Right atrium auricular region (tissue), 2 donors: ENCODE measurements around the gene TIPRL. TPM values are rescaled to one million over a fixed set of nuclear protein-coding genes. Genes with fewer than 3 reads are reported as not detected.
A peak's percentile ranks its signal among the peaks of the same experiment; 100 is the strongest.

ENCODE experiments used
- DNase-seq: peaks from one replicate; pipeline ENCODE4 v3.0.0-alpha.2; 2019; ENCODE audit warnings: low spot score
- H3K27ac ChIP-seq, 2 donors: fragments of 200-600 bp; sonication (generic); 1 replicate in 1 of 2; 2 replicates in 1 of 2; pipeline ENCODE4 v1.5.1; 2016 to 2019
- H3K27me3 ChIP-seq, 2 donors: fragments of 200-600 bp; sonication (generic); one replicate each; pipeline versions ENCODE4 v1.5.1 to v1.6.0; 2017 to 2019
- H3K36me3 ChIP-seq: fragments of 200-600 bp; sonication (generic); one replicate; pipeline ENCODE4 v1.5.1; 2016
- H3K4me1 ChIP-seq, 2 donors: fragments of 200-600 bp; sonication (generic); one replicate each; pipeline versions ENCODE4 v1.5.1 to v1.6.0; 2017 to 2019
- H3K4me3 ChIP-seq, 2 donors: fragments of 200-600 bp; sonication (generic); 1 replicate in 1 of 2; 2 replicates in 1 of 2; pipeline ENCODE4 v1.5.1; 2017 to 2019; ENCODE audit warnings: mild to moderate bottlenecking in 1 of 2, moderate library complexity in 1 of 2
- H3K9me3 ChIP-seq, 2 donors: fragments of 200-600 bp; sonication (generic); one replicate each; pipeline ENCODE4 v1.5.1; 2019
- CTCF ChIP-seq, 2 donors: fragments of 200-600 bp; sonication (generic); IDR thresholded peaks; one replicate each; pipeline ENCODE4 v1.5.1; 2019; ENCODE audit warnings: antibody characterized with exemption in 2 of 2
- total RNA-seq, 2 donors: library from RNA; depleted of rRNA; stranded (reverse); fragments of >200 nt; gene quantifications; one replicate each; pipeline ENCODE4 v1.1.0, GENCODE V29; 2016

The TIPRL gene
- total RNA-seq = 10 to 100 TPM; 26.9 to 31.9 TPM

DNA sequence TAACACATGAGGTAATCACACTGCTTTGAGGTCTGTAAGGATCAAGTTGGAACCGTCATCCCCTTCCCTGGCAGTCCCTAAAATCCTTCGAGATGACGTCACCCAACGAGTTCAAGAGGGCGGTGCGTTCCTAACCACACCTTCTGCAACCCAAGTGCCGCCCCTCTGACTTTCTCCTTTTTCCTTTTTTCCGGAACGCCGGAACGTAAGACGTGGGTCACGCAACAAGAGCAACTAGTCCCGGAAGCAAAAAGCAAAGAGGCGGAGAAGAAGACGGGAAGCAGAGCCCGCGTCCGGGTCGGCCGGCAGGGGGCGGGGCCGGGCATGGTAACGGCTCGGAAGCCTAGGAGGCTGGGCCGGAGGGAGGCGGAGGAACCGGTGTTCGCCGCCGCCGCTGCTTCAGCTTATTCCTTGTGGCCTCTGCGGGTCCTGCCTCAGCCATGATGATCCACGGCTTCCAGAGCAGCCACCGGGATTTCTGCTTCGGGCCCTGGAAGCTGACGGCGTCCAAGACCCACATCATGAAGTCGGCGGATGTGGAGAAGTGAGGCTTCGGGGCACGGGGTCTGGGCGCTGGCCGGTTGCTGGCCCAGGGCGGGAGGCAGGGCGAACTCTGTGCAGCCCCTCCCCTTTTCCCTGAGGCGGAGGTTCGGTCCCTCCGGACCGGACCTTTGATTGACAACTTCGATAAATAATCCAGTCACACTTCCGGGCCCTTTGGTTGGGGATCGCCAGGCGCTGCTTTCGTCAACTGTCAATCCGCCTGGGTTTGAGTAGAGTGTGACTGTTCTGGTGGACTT, at the start of gene TIPRL:
TSS of gene TIPRL (plus strand) at position 325 of the 800 bp plus-strand sequence. CDS start at position 441, 116 bp downstream.
- peak; percentile 97 for DNase-seq
- H3K36me3 ChIP-seq = no peaks in the 10 kb centered on the region
- H3K4me3 ChIP-seq = peak within 1 kb of the TSS; percentile 72 to 86
- H3K4me1 ChIP-seq = peaks cover 0 to 8% of the 10 kb centered on the region in 2 donors
- no peaks in the 10 kb centered on the region for H3K27me3 ChIP-seq
- TF ChIP-seq CTCF (IDR thresholded peaks at IDR 0.05) = peak; percentile 72 to 76
- H3K27ac ChIP-seq = peak within 1 kb of the TSS; percentile 93 to 94
- H3K9me3 ChIP-seq = no peaks in the 10 kb centered on the region

GRCh38 chr1:168129933-168130332, 48.8 kb upstream of the TIPRL start:
- DNase-seq = no peak
- no peak for TF ChIP-seq CTCF (IDR thresholded peaks at IDR 0.05)
- Histone ChIP-seq H3K27ac (no peak overlapping the region), H3K36me3 (no peaks in the 10 kb centered on the region), H3K9me3 (no peaks in the 10 kb centered on the region), H3K4me1 (no peaks in the 10 kb centered on the region), H3K27me3 (no peaks in the 10 kb centered on the region), H3K4me3 (no peak overlapping the region)

DNA sequence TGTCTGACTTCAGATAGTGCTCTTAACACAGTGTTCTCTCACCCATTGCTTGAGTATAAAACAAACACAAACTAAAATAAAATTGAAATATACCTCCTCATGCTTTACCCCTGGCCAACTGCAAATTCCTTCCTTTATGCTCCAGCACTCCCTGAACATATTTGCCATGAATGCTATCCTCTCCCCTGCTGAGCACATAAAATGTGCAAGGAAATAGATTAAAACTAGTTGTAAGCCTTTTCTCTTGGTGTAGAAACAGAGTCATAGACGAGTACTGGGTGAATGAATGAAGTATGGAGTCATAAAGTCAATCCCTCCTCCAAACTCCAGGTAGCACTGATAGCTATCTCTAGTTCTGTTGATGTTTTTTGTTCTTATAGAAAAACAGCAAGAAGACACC, 44.6 kb upstream of the TIPRL start:
- no peak for TF ChIP-seq CTCF (IDR thresholded peaks at IDR 0.05)
- H3K36me3 ChIP-seq = no peaks in the 10 kb centered on the region
- no peak overlapping the region for H3K27ac ChIP-seq
- H3K4me3 ChIP-seq = no peak overlapping the region
- no peaks in the 10 kb centered on the region for H3K27me3 ChIP-seq
- no peaks in the 10 kb centered on the region for H3K9me3 ChIP-seq
- peaks cover 0 to 14% of the 10 kb centered on the region in 2 donors for H3K4me1 ChIP-seq
- no peak for DNase-seq

- TF ChIP-seq CTCF (IDR thresholded peaks at IDR 0.05) = no peak
- Histone ChIP-seq H3K27ac (no peak overlapping the region), H3K27me3 (no peaks in the 10 kb centered on the region), H3K36me3 (no peaks in the 10 kb centered on the region), H3K9me3 (no peaks in the 10 kb centered on the region), H3K4me3 (no peak overlapping the region), H3K4me1 (peaks cover 0 to 14% of the 10 kb centered on the region in 2 donors)
- no peak for DNase-seq
These were observed 44.1 kb upstream of the TIPRL start for GRCh38 chr1:168134642-168135041.

GRCh38 chr1:168135116-168135920, 43.4 kb upstream of the TIPRL start:
- H3K27ac ChIP-seq = peak overlapping the region in 1 of 2 donors; percentile 79
- no peak for TF ChIP-seq CTCF (IDR thresholded peaks at IDR 0.05)
- H3K9me3 ChIP-seq = no peaks in the 10 kb centered on the region
- no peak for DNase-seq
- no peaks in the 10 kb centered on the region for H3K36me3 ChIP-seq
- peaks cover 0 to 14% of the 10 kb centered on the region in 2 donors for H3K4me1 ChIP-seq
- H3K27me3 ChIP-seq = no peaks in the 10 kb centered on the region
- peak overlapping the region; percentile 66 to 79 for H3K4me3 ChIP-seq
